RWPE1 (cell line): Measurements from ENCODE around the gene SOX11.

Experiments
- CTCF ChIA-PET: fragments of 350-600 bp; sonication (Branson Sonifier 250); formaldehyde crosslinking; extraction: SDS; loops from one replicate; lab custom pipeline; 2021; lab: Yijun Ruan, JAX
- POLR2A ChIA-PET: fragments of 400-600 bp; formaldehyde crosslinking; extraction: SDS; loops from one replicate; lab custom pipeline; 2020; ENCODE audit warnings: antibody characterized with exemption; ENCODE audit not compliant: low non-redundant PET; lab: Yijun Ruan, JAX
- DNase-seq: peaks from one replicate; pipeline ENCODE4 v3.0.0; 2012; ENCODE audit warnings: low spot score
- H3K27ac ChIP-seq: fragments of 450-650 bp; 2 replicates; pipeline ENCODE4 v1.5.1; 2017
- TF ChIP-seq, protein P1 (sequence below): fragments of 450-650 bp; conservative IDR thresholded peaks from 2 replicates; pipeline ENCODE4 v1.5.1; 2017; ENCODE audit warnings: low read depth, mild to moderate bottlenecking

SOX11 gene

DNA sequence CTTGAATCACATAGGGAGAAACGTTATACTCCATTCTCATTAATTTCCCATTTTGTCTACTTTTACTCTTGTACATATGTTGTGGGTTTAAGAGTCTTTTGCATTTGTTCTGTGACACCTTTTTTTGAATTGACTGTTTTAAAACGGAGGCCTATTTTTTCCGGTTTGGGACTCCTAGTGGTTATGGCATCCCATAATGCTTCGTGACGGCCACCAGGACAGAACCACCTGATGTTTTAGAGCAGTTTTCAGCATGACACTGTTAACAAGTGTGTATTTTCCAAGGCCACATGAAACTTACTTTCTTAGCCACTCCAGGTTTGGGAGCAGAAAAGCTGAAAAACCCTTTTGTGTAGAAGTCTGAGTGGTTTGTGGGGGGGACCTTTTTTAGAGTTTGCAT lies 8.4 kb downstream of the SOX11 start:
- ChIA-PET CTCF (no interaction called here), POLR2A (no interaction called here)
- no peak overlapping the region for H3K27ac ChIP-seq
- no peak for DNase-seq
- TF ChIP-seq, protein P1, sequence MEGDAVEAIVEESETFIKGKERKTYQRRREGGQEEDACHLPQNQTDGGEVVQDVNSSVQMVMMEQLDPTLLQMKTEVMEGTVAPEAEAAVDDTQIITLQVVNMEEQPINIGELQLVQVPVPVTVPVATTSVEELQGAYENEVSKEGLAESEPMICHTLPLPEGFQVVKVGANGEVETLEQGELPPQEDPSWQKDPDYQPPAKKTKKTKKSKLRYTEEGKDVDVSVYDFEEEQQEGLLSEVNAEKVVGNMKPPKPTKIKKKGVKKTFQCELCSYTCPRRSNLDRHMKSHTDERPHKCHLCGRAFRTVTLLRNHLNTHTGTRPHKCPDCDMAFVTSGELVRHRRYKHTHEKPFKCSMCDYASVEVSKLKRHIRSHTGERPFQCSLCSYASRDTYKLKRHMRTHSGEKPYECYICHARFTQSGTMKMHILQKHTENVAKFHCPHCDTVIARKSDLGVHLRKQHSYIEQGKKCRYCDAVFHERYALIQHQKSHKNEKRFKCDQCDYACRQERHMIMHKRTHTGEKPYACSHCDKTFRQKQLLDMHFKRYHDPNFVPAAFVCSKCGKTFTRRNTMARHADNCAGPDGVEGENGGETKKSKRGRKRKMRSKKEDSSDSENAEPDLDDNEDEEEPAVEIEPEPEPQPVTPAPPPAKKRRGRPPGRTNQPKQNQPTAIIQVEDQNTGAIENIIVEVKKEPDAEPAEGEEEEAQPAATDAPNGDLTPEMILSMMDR: no peak

DNA sequence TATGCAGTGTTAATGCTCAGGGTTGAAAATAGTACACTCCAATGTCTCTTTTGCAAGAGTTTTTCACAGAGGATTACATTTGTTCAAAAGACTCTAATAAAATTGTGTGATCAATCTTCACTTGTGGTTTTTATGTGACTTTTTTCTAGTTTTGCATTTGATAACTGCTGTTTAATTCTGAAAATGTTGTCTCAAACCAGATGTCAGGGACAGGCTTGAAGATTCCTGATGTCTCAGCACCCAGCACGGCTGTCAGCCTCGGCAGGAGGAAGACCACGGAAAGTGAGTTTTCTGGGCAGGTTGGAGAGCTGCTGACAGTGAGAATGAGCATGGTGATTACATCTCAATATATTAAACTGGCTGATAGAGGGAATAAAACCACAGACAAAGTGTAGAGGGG lies 9.1 kb downstream of the SOX11 start:
- H3K27ac ChIP-seq: no peak overlapping the region
- no peak for DNase-seq
- TF ChIP-seq, protein P1: no peak
- ChIA-PET POLR2A (no interaction called here), CTCF (no interaction called here)

DNA sequence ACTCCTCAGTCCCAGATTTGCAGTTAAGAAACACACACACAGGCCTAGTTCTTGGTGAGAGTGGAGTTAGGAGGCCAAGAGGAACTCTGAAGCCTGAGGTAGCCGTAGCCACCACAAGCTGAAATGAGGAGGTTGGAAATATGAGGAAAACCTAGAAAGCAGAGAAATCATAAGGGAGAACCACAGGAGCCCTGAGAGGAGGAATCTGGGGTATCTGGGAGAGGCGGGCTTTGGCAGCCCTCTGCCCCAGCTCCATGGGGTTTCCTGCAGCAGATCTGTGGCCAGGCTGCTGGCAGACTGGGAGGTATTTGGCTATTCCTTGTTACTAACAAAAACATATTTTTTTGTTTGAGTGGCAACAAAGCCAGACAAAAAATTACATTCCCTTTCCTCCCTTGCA lies 11.0 kb downstream of the SOX11 start:
- ChIA-PET POLR2A (no interaction called here), CTCF (no interaction called here)
- no peak for DNase-seq
- TF ChIP-seq, protein P1: no peak
- no peak overlapping the region for H3K27ac ChIP-seq

DNA sequence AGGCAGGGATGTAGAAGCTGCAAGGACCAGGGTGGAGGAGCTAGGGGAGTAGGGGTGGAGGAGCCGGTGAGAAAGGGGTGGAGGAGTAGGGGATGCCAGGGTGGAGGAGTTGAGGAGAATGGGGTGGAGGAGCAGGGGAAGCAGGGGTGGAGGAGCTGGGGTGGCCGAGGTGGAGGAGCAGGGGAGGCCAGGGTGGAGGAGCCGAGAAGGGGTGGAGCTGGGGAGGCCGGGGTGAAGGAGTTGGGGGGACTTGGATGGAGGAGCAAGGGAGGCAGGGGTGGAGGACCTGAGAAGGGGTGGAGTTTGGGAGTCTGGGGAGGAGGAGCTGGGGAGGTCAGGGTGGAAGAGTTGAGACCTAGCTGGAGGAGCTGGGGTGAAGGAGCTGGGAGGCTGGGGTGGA lies 13.3 kb downstream of the SOX11 start:
- H3K27ac ChIP-seq: no peak overlapping the region
- ChIA-PET CTCF (interaction anchor here (0.6 kb wide), 1 partner anchor 180 kb away, joined by 3 read pairs; no protein-coding TSS in a partner anchor), POLR2A (no interaction called here)
- TF ChIP-seq, protein P1: no peak
- DNase-seq: no peak

DNA sequence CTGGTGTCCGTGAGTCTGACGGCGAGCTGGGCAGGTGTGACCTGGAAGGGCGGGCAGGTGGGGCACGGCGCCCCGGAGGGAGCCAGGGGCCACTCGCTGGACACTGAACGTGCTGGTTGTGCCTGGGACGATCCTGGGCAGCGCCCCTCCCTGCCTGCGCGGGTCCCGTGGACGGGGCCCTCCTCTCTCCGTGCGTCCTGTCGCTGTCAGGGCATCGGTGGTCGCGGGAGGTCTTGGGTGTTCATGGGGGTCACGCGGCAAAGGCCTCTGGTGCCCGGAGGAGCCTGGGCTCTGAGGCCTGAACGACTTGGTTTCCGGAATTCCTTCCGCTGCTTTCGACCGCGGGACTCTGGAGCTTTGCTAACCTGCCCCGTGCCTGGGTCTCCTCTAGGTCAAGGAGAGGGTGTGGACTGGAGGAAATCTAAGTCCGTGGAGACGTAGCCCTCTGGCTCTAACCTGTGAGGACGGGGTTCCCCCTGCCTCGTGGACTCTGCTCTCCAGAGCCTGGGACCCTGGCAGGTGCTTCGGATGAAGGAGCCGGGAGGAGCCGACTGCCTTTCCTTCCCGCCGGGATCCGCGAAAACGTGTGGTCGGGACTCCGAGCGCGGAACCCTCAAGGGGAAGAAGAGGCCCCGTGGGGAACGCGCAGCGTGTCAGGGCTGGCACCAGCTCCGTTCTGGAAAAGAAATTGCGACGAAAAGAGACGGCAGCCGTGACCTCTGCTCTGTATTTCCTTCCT lies 14.7 kb downstream of the SOX11 start:
- no peak for DNase-seq
- POLR2A ChIA-PET: no interaction called here
- no peak overlapping the region for H3K27ac ChIP-seq
- CTCF ChIA-PET: no interaction called here
- TF ChIP-seq, protein P1: no peak

DNA sequence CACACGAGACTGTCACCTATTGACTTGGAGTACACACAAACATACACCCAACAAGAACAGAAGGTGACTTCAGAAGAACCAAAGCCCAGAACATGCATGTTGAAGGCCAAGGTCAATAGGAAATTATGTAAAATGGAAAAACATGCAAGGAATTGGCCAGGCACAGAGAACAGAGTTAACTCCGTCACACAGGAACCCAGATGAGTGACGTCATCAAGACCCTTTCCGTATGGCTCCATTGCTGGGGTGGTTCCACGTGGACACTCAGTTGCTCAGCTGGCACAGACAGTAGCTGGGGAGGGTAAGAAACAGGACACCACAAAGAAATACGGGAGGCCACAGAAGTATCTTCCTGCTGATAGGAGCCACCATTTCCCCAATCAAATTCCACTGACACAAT lies 18.4 kb downstream of the SOX11 start:
- DNase-seq: no peak

More for the DNA sequence above, 18.4 kb downstream of the SOX11 start:
- TF ChIP-seq, protein P1: no peak
- ChIA-PET POLR2A (no interaction called here), CTCF (no interaction called here)
- no peak overlapping the region for H3K27ac ChIP-seq
